GM19455 (cell line): ENCODE data around the gene SLC22A4.

ENCODE experiments used
- ATAC-seq: cut with Tn5 transposase; IDR thresholded peaks from one replicate; pipeline ENCODE4 v1.9.1; 2021; ENCODE audit not compliant: unreplicated experiment

SLC22A4 gene

DNA sequence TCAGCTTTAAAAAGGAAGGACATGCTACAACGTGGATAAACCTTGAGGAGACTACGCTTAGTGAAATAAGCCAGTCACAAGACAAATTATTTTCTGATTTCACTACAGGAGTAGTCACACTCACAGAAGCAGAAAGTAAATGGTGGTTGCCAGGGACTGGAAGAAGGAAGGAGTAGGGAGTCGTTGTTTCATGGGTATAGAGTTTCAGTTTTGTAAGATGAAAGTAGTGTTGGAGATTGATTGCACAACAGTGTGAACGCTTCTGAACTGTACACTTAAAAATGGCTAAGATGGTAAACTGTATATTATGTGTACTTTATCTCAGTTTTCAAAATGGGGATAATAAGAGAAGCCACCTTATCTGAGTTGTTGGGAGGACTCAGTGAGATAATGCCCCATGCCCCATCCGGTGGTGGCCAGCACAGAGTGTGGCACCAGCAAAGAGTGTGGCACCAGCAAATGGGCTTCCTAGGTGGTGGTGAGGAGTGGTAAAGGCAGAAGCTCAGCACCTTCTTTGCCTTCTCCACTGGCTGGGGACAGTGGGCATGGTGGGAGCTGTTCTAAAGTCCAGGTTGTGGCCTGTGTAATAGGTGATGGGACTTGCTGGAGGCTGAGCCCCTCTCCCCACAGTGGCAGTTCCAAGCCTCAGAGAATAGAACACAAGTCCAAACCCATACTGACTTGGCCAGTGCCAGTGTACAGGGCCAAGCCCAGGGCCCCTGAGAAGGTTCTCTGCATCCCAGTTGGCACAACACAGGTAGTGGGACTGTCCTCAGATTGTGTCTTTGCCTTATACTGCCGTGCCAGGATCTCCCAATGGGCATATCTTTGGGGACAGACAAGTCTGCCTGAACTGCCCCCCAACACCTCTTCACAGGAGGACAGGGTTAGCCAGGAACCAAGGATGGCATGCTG lies 4.4 kb downstream of the SLC22A4 start:
- ATAC-seq = no peak

DNA sequence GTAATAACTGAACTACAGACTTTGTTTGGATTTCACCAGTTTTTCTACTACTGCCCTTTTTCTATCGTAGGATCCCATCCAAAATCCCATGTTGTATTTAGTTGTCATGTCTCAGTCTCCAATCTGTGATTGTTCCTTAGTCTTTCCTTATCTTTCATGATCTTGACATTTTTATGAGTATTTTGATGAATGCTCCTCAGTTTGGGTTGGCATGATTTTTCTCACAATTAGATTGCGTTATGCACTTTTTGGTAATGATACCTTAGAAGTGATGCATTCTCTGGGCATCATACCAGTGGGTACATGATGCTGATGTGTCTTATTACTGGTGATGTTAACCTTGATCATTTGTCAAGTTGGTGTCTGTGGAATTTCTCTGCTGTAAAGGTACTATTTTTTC lies 5.7 kb downstream of the SLC22A4 start:
- ATAC-seq = no peak

- ATAC-seq = no peak
Measured at GRCh38 chr5:132300577-132301343, 6.6 kb downstream of the SLC22A4 start.

DNA sequence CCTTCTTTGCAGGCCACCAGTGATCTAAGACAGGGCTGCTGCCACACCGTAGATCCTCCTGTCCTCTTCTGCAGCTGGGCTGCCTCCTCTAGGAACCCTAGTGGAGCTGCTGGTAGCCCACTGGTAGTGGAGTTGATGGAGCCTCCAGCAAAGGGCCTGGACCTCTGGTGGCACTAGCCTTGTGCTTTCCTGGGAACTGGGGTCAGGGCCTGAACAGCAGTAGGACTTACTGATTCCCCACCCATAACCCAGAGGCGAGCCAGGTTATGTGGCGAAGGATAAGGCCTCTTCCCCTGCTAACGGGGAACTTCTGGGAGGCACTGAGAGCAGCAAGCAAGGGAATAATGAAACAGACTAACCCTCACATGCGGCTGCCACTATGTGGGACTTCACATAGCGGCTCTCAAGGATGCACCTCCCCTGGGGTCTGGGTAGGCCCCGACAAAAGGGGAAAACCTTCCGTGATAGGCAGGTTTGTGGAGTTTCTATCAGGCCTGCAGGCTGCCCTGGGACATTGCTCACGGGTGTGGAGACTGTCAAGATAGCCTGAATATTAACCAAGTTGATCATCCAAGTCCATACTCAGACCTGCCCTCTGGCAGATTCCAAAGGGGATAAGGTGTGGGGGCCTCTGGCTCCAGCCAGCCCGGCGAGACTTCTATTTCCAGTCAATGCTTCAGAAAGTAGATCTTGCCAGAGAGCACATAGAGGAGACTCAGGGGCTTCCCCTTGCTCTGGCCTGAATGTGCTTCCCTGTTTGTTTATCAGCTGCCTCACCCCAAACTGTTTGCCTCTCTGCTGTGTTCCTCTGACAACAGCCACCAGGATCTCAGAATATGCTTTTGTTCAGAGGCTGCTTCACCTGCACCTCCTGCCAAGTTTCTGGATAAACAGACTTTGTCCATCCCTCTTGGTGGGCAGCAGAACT lies 7.4 kb downstream of the SLC22A4 start:
- no peak for ATAC-seq

DNA sequence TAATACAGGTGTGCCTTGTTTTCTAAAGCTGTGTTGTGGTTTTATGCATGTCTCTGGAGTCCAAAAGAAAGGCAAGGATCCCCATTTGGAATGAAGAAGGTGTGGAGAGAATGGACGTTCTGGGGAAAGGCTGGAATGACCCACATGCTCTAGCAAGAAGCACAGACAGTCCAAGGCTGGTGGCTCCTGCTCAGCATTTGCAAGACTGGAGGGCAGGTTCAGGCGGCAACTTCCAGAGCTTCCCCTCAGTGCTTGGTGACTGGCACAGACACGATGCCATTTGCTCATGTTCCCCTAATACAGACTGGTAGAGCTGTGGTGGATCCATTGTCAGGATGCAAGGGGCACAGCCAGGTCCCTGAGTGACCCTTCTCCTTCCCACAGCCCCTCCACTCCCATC lies 8.2 kb downstream of the SLC22A4 start:
- no peak for ATAC-seq

- no peak for ATAC-seq
Measured at GRCh38 chr5:132303589-132303988, 9.4 kb downstream of the SLC22A4 start.

- no peak for ATAC-seq
Measured at GRCh38 chr5:132305420-132305819, 11.2 kb downstream of the SLC22A4 start.

DNA sequence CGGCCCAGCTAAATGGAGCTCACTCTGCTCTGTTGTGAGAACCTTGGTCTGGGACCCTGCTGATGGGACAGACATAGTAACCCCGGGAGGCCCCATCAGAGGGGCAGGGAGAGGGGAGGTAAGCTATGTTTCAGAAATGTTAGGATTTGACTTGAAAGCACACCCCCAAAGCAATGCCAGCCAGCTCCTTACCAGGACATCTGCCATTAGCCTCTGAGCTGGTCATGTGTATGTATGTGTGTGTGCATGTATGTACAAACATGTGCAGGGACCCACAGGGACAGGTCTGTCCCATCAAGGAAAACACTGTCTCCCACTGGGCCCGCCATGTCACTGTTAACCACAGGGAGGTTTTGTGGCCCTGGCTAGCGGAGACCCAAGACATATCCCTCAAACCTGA lies 14.5 kb downstream of the SLC22A4 start:
- no peak for ATAC-seq

- no peak for ATAC-seq
Measured at GRCh38 chr5:132309679-132310078, 15.5 kb downstream of the SLC22A4 start.

DNA sequence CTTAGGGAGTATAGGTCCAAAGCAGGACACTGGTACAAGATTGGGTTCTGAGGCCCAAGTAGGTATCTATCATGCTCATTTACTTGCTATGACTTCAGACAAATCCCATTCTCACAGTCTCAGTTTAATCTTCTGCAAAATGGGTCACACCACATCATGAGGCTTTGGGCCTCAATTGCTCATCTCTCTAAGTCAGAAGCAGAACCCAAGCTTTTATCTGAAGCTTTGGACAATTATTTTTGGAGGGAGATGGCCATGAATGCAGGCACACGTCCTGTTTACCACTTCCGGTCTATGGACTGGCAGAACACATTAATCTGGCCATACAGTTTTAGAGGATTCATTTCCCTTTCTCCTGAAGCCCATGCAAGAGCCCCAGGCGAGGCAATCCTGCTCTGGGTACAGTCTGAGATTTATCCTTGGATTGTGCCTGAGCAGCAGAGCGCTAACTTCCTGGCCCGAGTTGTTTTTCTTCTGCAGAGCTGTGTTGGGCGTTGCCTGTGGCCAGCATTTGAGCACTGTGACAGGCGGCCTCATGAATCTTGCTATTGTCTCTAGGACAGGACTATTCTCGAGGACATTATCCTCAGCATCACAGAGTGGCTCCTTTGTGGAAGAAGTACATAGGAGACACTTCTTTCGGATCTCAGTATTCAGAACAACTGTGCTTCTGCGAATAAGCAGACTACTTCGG lies 16.1 kb downstream of the SLC22A4 start:
- ATAC-seq = no peak

DNA sequence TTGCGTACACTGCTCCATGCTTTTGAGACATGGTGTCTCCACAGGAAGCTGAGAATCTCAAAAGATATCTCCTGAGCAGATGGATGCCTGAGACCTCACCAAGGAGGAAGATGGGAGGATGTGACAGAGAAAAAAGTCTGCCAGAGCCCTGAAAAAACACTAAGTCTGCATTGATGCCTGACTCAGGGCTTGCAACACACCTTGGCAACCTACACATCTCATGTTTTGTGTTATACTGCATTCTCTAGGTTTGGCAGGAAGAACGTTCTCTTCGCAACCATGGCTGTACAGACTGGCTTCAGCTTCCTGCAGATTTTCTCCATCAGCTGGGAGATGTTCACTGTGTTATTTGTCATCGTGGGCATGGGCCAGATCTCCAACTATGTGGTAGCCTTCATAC lies 19.2 kb downstream of the SLC22A4 start:
- ATAC-seq = no peak

DNA sequence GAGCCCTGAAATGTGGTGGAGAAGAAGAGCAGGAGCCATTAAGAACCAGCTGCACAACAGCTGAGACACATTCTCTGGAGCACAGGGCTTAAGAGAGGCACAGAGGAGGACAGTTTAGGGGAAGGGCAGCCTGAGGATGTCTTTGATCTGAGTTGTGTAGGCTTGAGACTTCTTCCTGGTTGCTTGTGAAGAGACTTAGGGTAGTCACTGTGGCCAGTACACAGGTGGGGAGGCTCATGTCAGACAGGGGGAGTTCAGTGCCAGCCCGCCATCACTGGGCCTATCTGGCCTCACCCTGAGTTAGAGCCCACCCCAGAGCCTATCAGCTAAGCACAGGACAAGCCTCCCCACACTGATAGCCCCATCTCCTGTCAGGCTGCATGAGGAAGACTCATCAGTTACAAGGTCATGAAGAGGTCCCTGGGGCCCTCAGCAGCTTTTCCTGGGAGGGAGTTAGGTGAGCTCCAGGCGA lies 19.8 kb downstream of the SLC22A4 start:
- ATAC-seq = no peak

DNA sequence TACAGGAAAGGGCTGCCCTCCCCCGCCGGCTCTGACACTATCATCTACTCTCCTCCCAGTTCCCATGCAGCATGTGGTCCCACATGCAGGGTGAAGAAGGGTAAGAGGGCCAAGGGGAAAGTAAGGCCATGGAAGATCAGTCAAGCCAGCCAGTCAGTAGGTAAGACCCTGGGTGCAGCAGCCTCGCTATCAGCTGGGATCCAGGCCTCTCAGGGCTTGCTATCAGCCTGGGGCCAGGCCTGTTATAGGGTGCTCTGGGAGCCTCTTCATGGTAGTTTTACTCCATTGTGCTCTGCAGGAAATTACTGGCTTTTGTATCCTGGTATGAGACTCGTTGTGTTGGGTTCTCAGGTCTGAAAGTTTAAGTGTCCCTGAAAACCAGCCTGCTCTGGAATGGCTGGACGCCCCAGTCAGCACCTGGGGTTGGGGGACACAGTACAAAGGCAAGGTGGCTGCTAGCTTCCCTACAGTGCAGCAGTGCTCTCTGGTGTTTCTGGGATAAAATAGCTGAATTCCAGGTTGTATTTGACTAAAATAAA lies 21.4 kb downstream of the SLC22A4 start:
- no peak for ATAC-seq

DNA sequence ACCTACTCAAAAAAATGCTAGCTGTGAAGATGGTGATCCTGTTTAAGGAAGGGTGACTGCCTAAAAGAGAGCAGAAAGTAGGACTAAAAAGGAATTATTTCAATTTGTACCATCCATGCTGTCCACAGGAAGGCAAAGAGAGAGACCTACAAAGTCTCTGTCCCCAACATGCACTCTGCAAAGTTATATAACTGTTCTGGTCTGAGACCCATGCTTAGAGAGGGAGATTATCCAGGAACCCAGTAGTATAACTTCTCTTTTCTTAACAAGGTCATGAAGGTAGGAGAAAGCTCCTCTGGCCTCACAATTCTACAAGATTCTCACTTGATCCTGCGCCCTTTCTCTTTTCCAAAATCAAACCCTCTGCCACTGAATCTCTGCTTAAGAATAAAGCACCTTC lies 25.8 kb downstream of the SLC22A4 start:
- ATAC-seq = no peak

GRCh38 chr5:132321109-132321721 lies 27.0 kb downstream of the SLC22A4 start:
- no peak for ATAC-seq

GRCh38 chr5:132322266-132322665 lies 28.1 kb downstream of the SLC22A4 start:
- no peak for ATAC-seq

- no peak for ATAC-seq
Measured at GRCh38 chr5:132323202-132323601, 29.0 kb downstream of the SLC22A4 start.

DNA sequence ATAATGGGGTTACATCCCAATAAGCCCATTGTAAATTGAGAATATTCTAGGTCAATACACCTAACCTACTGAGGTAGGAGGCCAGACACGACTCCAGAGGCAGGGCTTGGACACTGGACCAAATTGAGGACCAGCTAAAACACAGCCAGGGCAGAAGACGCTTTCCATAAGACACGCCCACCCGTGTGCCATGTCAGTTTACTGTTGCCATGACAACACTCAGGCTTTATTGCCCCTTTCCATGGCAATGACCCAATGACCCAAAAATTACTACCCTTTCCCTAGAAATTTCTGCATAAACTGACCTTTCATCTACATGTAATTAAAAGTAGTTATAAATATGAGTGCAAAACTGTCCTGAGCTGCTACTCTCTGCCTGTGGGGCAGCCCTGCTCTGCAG lies 31.5 kb downstream of the SLC22A4 start:
- ATAC-seq = no peak

- ATAC-seq = no peak
Measured at GRCh38 chr5:132327252-132327955, 33.2 kb downstream of the SLC22A4 start.
